Activated T-cell treated with anti-CD3 and anti-CD28 coated beads, Interleukin-2, amount 50 U/mL, for 1 hour (primary cell): ENCODE measurements around the gene ACTR5.

Source experiments
- DNase-seq: peaks from one replicate; pipeline ENCODE4 v3.0.0-alpha.2; 2020

The ACTR5 gene

GRCh38 chr20:38748097-38748860, at the start of gene ACTR5:
Gene ACTR5, plus strand, starts transcription at chr20:38748460. Its CDS starts 19 bp downstream, at chr20:38748479.
- peak; percentile 99 for DNase-seq

GRCh38 chr20:38698541-38698940, 49.7 kb upstream of the ACTR5 start:
- no peak for DNase-seq

- DNase-seq = no peak
Measured at GRCh38 chr20:38700141-38700540, 48.1 kb upstream of the ACTR5 start.

GRCh38 chr20:38700926-38701325, 47.3 kb upstream of the ACTR5 start:
- no peak for DNase-seq

- no peak for DNase-seq
Measured at GRCh38 chr20:38703526-38703925, 44.7 kb upstream of the ACTR5 start.

GRCh38 chr20:38704136-38704535, 44.1 kb upstream of the ACTR5 start:
- DNase-seq = no peak

- DNase-seq = no peak
Measured at GRCh38 chr20:38706509-38706908, 41.8 kb upstream of the ACTR5 start.

- DNase-seq = no peak
Measured at GRCh38 chr20:38714308-38714707, 34.0 kb upstream of the ACTR5 start.

GRCh38 chr20:38715646-38716045, 32.6 kb upstream of the ACTR5 start:
- no peak for DNase-seq

GRCh38 chr20:38722683-38723016, 25.6 kb upstream of the ACTR5 start:
- DNase-seq = no peak

- DNase-seq = peak; percentile 21
Measured at GRCh38 chr20:38723017-38723847, 25.0 kb upstream of the ACTR5 start.

- DNase-seq = peak; percentile 23
Measured at GRCh38 chr20:38723848-38724625, 24.2 kb upstream of the ACTR5 start, which contains the start of gene SLC32A1. Gene SLC32A1, plus strand, starts transcription at chr20:38724486. Its CDS starts 239 bp downstream, at chr20:38724725.

- peak; percentile 25 for DNase-seq
Measured at GRCh38 chr20:38724626-38725147, 23.6 kb upstream of the ACTR5 start.

GRCh38 chr20:38725148-38725901, 22.9 kb upstream of the ACTR5 start:
- peak; percentile 23 for DNase-seq

- DNase-seq = peak; percentile 51
Measured at GRCh38 chr20:38725931-38726803, 22.1 kb upstream of the ACTR5 start.

- DNase-seq = peak; percentile 66
Measured at GRCh38 chr20:38726804-38727606, 21.3 kb upstream of the ACTR5 start.

- no peak for DNase-seq
Measured at GRCh38 chr20:38727607-38728190, 20.6 kb upstream of the ACTR5 start.

- peak; percentile 26 for DNase-seq
Measured at GRCh38 chr20:38728191-38728781, 20.0 kb upstream of the ACTR5 start.

GRCh38 chr20:38728911-38729642, 19.2 kb upstream of the ACTR5 start:
- peak; percentile 32 for DNase-seq
